HCT116 (cell line): ENCODE data around the gene HMGXB3. TPM values are rescaled to one million over a fixed set of nuclear protein-coding genes. Genes with fewer than 3 reads are reported as not detected.

Experiments
- ATAC-seq: fragments of 200-7000 bp; cut with Tn5 transposase; 2 replicates; pipeline ENCODE4 v1.9.1; 2020; ENCODE audit warnings: mild to moderate bottlenecking, moderate library complexity
- BruUV-seq: library from RNA; stranded (reverse); fragments of 400-500 nt; replicated peaks from 2 replicates; lab custom pipeline; 2021; lab: Mats Ljungman, UMichigan
- CTCF ChIA-PET: fragments of 300-600 bp; sonication (Branson Sonifier 250); formaldehyde crosslinking; loops from one replicate; lab custom pipeline; 2021; ENCODE audit warnings: antibody characterized with exemption; lab: Charles Lee
- POLR2A ChIA-PET: fragments of 300-600, 350-600 bp; sonication (Branson Sonifier 250); formaldehyde crosslinking; loops from one replicate; lab custom pipeline; 2021; ENCODE audit warnings: antibody characterized with exemption; lab: Charles Lee
- RAD21 ChIA-PET, 2 experiments: fragments of 300-600 bp; sonication (Branson Sonifier 250); formaldehyde crosslinking; loops; one replicate each; lab custom pipeline; 2023; ENCODE audit warnings: low total read pairs in 2 of 2; ENCODE audit not compliant: uncharacterized antibody in 2 of 2, unreplicated experiment in 2 of 2, low non-redundant PET in 1 of 2; lab: Charles Lee
- DNase-seq: peaks from one replicate; pipeline ENCODE4 v3.0.0-alpha.2; 2010; ENCODE audit warnings: low read depth, low spot score
- H2AFZ ChIP-seq: fragments of 200-600 bp; shearing (Covaris generic), sonication (generic); 2 replicates; pipeline ENCODE4 v1.6.1; 2017; ENCODE audit warnings: low read depth, mixed run types, mixed read lengths, antibody characterized with exemption, low read length; ENCODE audit not compliant: poor library complexity, severe bottlenecking
- H3K27ac ChIP-seq: 2 replicates; pipeline ENCODE4 v1.5.1; 2012; ENCODE audit warnings: low read depth, low read length
- H3K27me3 ChIP-seq: fragments of 200-600 bp; sonication (generic); 2 replicates; pipeline ENCODE4 v1.6.1; 2016; ENCODE audit warnings: mixed run types, low read length, mixed read lengths; ENCODE audit not compliant: insufficient read depth
- H3K36me3 ChIP-seq, 2 experiments: fragments of 200-500 bp in 1 of 2; fragments of 200-600 bp in 1 of 2; sonication (Bioruptor generic) in 1 of 2; sonication (generic) in 1 of 2; 2 replicates each; pipeline versions ENCODE4 v1.5.1 to v1.6.1; 2014 to 2016; ENCODE audit warnings: low read length in 2 of 2, inconsistent platforms in 1 of 2, mixed read lengths in 1 of 2, mixed run types in 1 of 2; ENCODE audit not compliant: insufficient read depth in 2 of 2, control insufficient read depth in 1 of 2
- H3K4me1 ChIP-seq, 2 experiments: fragments of 200-600 bp in 1 of 2; sonication (generic) in 1 of 2; 2 replicates each; pipeline versions ENCODE4 v1.5.1 to v1.6.1; 2012 to 2017; ENCODE audit warnings: low read length in 2 of 2, inconsistent platforms in 1 of 2, mild to moderate bottlenecking in 1 of 2, mixed read lengths in 1 of 2, mixed run types in 1 of 2, moderate library complexity in 1 of 2; ENCODE audit not compliant: insufficient read depth in 2 of 2, control insufficient read depth in 1 of 2
- H3K4me2 ChIP-seq: fragments of 200-600 bp; sonication (generic); 2 replicates; pipeline ENCODE4 v1.6.1; 2017; ENCODE audit warnings: mixed run types, low read length, mixed read lengths
- H3K4me3 ChIP-seq, 2 experiments: fragments of 200-600 bp in 1 of 2; sonication (generic) in 1 of 2; replicated peaks in 1 of 2; 2 replicates each; pipeline ENCODE4 v1.5.1; 2011 to 2016; ENCODE audit warnings: low read length in 2 of 2, control low read depth in 1 of 2, low read depth in 1 of 2, mild to moderate bottlenecking in 1 of 2, mixed read lengths in 1 of 2, mixed run types in 1 of 2
- H3K79me2 ChIP-seq: fragments of 200-600 bp; sonication (generic); 2 replicates; pipeline ENCODE4 v1.6.1; 2017; ENCODE audit warnings: mild to moderate bottlenecking, mixed run types, low read length, moderate library complexity, mixed read lengths; ENCODE audit not compliant: insufficient read depth
- H3K9ac ChIP-seq: fragments of 200-600 bp; sonication (generic); 2 replicates; pipeline ENCODE4 v1.6.1; 2016; ENCODE audit warnings: low read length, mixed read lengths
- H3K9me2 ChIP-seq: fragments of 200-600 bp; sonication (generic), shearing (Covaris generic); 2 replicates; pipeline ENCODE4 v1.6.1; 2017; ENCODE audit warnings: mixed run types, mild to moderate bottlenecking, moderate library complexity; ENCODE audit not compliant: insufficient read depth
- H3K9me3 ChIP-seq, 2 experiments: fragments of 200-500 bp in 1 of 2; fragments of 200-600 bp in 1 of 2; sonication (Bioruptor generic) in 1 of 2; sonication (generic) in 1 of 2; 2 replicates each; pipeline ENCODE4 v1.6.1; 2014 to 2017; ENCODE audit warnings: low read length in 2 of 2, mixed read lengths in 2 of 2, inconsistent platforms in 1 of 2, low read depth in 1 of 2, mild to moderate bottlenecking in 1 of 2, mixed run types in 1 of 2, moderate library complexity in 1 of 2; ENCODE audit not compliant: control insufficient read depth in 1 of 2, insufficient read depth in 1 of 2
- H4K20me1 ChIP-seq: fragments of 200-600 bp; sonication (generic), shearing (Covaris generic); 2 replicates; pipeline ENCODE4 v1.6.1; 2017; ENCODE audit warnings: mixed run types, mild to moderate bottlenecking, moderate library complexity; ENCODE audit not compliant: insufficient read depth
- CBX3 ChIP-seq: IDR thresholded peaks from 2 replicates; pipeline ENCODE4 v1.6.1; 2012; ENCODE audit warnings: low read depth
- CEBPB ChIP-seq: IDR thresholded peaks from 2 replicates; pipeline ENCODE4 v1.6.1; 2012; ENCODE audit warnings: low read depth
- CTCF ChIP-seq, 3 experiments: fragments of 200-600 bp in 1 of 3; sonication (generic) in 1 of 3; IDR thresholded peaks in 2 of 3; conservative IDR thresholded peaks in 1 of 3; 2 replicates each; pipeline ENCODE4 v1.5.1; 2012 to 2017; ENCODE audit warnings: low read depth in 2 of 3, low read length in 2 of 3, antibody characterized with exemption in 1 of 3, borderline replicate concordance in 1 of 3, control low read depth in 1 of 3, mild to moderate bottlenecking in 1 of 3, mixed read lengths in 1 of 3, mixed run types in 1 of 3, moderate library complexity in 1 of 3; ENCODE audit not compliant: insufficient read depth in 1 of 3
- EGR1 ChIP-seq: IDR thresholded peaks from 2 replicates; pipeline ENCODE4 v1.6.1; 2012; ENCODE audit warnings: low read depth
- ELF1 ChIP-seq: IDR thresholded peaks from 2 replicates; pipeline ENCODE4 v1.6.1; 2012; ENCODE audit warnings: low read depth, borderline replicate concordance
- EZH2 ChIP-seq: fragments of 200-600 bp; sonication (generic); IDR thresholded peaks from 2 replicates; pipeline ENCODE4 v1.6.1; 2017; ENCODE audit warnings: antibody characterized with exemption, mixed run types
- FOSL1 ChIP-seq: IDR thresholded peaks from 2 replicates; pipeline ENCODE4 v1.6.1; 2012; ENCODE audit warnings: low read depth
- JUND ChIP-seq: IDR thresholded peaks from 2 replicates; pipeline ENCODE4 v1.6.1; 2012
- MAX ChIP-seq: IDR thresholded peaks from 2 replicates; pipeline ENCODE4 v1.6.1; 2012
- POLR2A ChIP-seq: IDR thresholded peaks from 2 replicates; pipeline ENCODE4 v1.7.0; 2011; ENCODE audit warnings: borderline replicate concordance; ENCODE audit not compliant: insufficient read depth, insufficient read length; ENCODE audit errors: extremely low read depth
- POLR2AphosphoS5 ChIP-seq: IDR thresholded peaks from 2 replicates; pipeline ENCODE4 v1.6.1; 2011; ENCODE audit warnings: mild to moderate bottlenecking, low read depth, low read length, moderate library complexity
- RAD21 ChIP-seq: IDR thresholded peaks from 2 replicates; pipeline ENCODE4 v1.6.1; 2012; ENCODE audit warnings: low read depth, mild to moderate bottlenecking
- REST ChIP-seq: IDR thresholded peaks from 2 replicates; pipeline ENCODE4 v1.6.1; 2012; ENCODE audit warnings: low read depth
- SIN3A ChIP-seq: IDR thresholded peaks from 2 replicates; pipeline ENCODE4 v1.6.1; 2012; ENCODE audit warnings: low read depth
- SRF ChIP-seq: IDR thresholded peaks from 2 replicates; pipeline ENCODE4 v1.6.1; 2012; ENCODE audit warnings: low read depth
- TCF7L2 ChIP-seq: IDR thresholded peaks from 2 replicates; pipeline ENCODE4 v1.7.0; 2011; ENCODE audit warnings: borderline replicate concordance, inconsistent platforms; ENCODE audit not compliant: insufficient read depth, insufficient read length; ENCODE audit errors: extremely low read depth
- YY1 ChIP-seq: IDR thresholded peaks from 2 replicates; pipeline ENCODE4 v1.6.1; 2011; ENCODE audit warnings: low read length, low read depth, moderate library complexity, mild to moderate bottlenecking; ENCODE audit not compliant: insufficient replicate concordance; ENCODE audit errors: extremely low read depth
- ZBTB33 ChIP-seq: IDR thresholded peaks from 2 replicates; pipeline ENCODE4 v1.6.1; 2011; ENCODE audit warnings: mild to moderate bottlenecking, low read length, moderate library complexity; ENCODE audit not compliant: insufficient replicate concordance; ENCODE audit errors: extremely low read depth
- ZFX ChIP-seq: fragments of 450-650 bp; IDR thresholded peaks from 2 replicates; pipeline ENCODE4 v1.6.1; 2017
- ZNF274 ChIP-seq: fragments of 200-500 bp; sonication (Bioruptor generic); IDR thresholded peaks from 2 replicates; pipeline ENCODE4 v1.6.1; 2014; ENCODE audit warnings: mild to moderate bottlenecking, low read depth, low read length, inconsistent platforms
- intact Hi-C: fragments of 100-400 bp; cut with micrococcal nuclease; formaldehyde crosslinking; loops from 2 replicates; pipeline ENCODE4 v1.10.0; 2022
- total RNA-seq: library from RNA; stranded (reverse); gene quantifications from one replicate; pipeline ENCODE4 v1.2.1, GENCODE V29; 2021; ENCODE audit not compliant: unreplicated experiment

Gene HMGXB3
- total RNA-seq, 1 experiment from 2014 or later, result 41.8 TPM

- ChIA-PET POLR2A (interaction anchor here (1.1 kb wide), 1 partner anchor 36 kb away, joined by 3 read pairs; the partner anchor contains the start of gene SLC26A2), CTCF (interaction anchor here (0.5 to 1.8 kb wide), 2 partner anchors 162 to 329 kb away, joined by 3 to 7 read pairs; no protein-coding TSS in a partner anchor), RAD21 (no interaction called here)
- BruUV-seq, result no TSS peak
- H4K20me1 ChIP-seq, result no peaks in the 10 kb centered on the region
- H3K36me3 ChIP-seq, result no peaks in the 10 kb centered on the region
- no peaks in the 10 kb centered on the region for H3K27me3 ChIP-seq
- DNase-seq (no peak), ATAC-seq (no peak)
- peaks cover 4 to 12% of the 10 kb centered on the region in 2 experiments; a peak in 3 of 4 replicates for H3K4me1 ChIP-seq
- H3K9me2 ChIP-seq, result no peaks in the 10 kb centered on the region
- no peak overlapping the region for H3K4me2 ChIP-seq
- peaks cover 8% of the 10 kb centered on the region for H3K79me2 ChIP-seq
- no peak overlapping the region for H3K4me3 ChIP-seq
- H2AFZ ChIP-seq, result no peak overlapping the region
- H3K27ac ChIP-seq, result no peak overlapping the region
- no peak overlapping the region for H3K9ac ChIP-seq
- TF ChIP-seq TCF7L2 (no peak), EGR1 (no peak), ZFX (no peak), CEBPB (no peak), SIN3A (no peak), REST (no peak), CBX3 (no peak), RAD21 (no peak), YY1 (no peak), JUND (no peak), EZH2 (no peak), ELF1 (no peak), MAX (no peak), FOSL1 (no peak), POLR2AphosphoS5 (no peak), CTCF (IDR thresholded peaks at IDR 0.05 in 2 of 3, conservative IDR thresholded peaks at IDR 0.05 in 1 of 3; ENCODE audit: borderline replicate concordance in 1 of 3, insufficient read depth in 1 of 3, low read depth in 2 of 3, low read length in 2 of 3) (no peak), ZNF274 (no peak), ZBTB33 (no peak), POLR2A (no peak), SRF (no peak)
- H3K9me3 ChIP-seq, result no peaks in the 10 kb centered on the region
- intact Hi-C loops, result no loop called here
Observed at GRCh38 chr5:149996205-149996890, 4.2 kb upstream of the HMGXB3 start.
